Measurements from ENCODE around the gene DNAI1.
"Not testable (repeated sequence)": the region's sequence is repeated elsewhere in the genome, so short reads cannot be mapped to it uniquely, and the experiment has no call there.

Gene DNAI1

DNA sequence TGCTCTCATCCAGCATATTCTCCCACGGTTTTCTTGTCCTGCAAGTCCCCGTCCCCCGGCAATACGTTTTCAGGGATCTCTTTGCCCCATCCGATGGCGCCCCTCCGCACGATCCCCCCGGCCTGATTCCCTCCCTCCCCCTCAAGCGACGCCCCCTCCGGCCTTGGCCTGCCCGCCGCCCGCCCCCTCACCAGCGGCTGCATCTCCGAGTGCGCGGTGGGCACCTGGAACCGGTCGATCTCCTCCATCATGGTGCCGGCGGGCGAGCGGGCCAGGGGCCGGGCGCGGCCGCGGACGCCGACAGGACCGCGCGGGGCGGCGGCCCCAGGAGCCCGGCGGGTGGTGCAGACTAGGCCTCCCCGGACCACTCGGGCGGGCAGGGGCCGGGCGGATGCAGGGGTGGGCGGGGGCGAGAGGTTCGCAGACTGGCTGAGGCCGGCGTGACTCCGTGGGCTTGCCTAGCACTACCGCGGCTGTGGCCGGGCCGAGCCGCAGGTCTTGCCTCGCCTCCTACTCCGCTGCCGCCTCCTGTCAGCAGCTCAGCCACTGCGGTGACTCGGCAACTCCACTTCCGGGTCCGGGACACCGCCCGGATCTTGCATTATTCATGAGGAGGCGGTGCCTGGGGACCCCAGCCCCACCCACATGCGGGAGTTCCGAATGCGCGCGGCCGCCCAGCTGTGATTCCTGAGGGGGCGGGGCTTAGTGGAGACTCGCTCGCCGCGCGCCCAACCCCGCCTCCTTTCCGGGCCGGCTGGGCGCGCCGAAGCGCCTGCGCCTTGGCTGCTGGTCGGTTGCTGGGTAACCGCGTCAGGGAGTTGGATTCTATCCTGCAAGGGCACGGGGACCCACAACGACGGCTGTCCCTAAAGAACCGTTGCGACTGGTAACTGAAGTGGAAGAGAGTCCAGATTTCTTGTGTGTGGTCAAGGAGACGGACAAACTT, at the start of gene DNAI1, which contains the start of gene FAM219A:
DNAI1 (plus strand) TSS at position 793 of the 946 bp plus-strand sequence. CDS start 201 bp downstream, outside the sequence.
FAM219A (minus strand) TSS at position 558 of the 946 bp plus-strand sequence; CDS start at position 251, 307 bp downstream.
- peak; percentile 97 for DNase-seq

DNA sequence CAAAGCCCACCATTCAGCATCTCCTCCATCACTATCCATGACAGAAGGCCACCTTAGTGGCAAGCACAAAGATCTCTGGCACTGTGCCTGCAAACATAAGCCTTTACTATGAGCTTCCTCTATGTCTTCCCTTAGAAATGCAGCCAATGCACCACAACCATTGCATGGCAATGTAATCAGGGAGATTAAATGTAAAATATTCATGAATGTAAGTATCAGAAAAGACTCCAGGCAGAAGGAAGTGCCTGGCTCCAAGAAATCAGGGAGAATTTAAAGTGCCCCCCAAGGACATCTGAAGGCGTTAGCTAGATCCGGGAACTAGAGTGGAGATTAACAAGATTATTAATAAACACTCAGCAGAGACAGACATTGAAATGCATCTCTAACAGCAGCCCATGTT, 49.5 kb upstream of the DNAI1 start:
- DNase-seq: no peak

DNA sequence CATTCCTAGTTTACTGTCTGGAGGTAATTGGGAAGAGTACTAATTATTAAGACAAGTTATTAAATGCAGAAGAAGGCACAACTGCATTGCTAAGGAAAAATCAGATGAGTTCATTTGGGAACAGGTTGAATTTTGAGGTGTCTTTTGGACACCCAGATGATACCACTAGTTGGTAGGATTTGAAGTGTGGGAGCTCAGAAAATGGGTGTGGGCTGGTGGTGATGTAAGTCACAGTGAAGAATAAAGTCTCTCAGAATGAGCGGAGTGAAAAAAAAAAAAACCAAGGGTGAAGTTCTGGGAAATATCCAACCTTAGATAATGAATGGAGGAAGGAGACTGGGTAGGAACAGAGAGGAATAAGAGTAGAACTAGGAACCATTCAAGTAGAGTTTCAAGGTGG, 46.3 kb upstream of the DNAI1 start:
- no peak for DNase-seq

DNA sequence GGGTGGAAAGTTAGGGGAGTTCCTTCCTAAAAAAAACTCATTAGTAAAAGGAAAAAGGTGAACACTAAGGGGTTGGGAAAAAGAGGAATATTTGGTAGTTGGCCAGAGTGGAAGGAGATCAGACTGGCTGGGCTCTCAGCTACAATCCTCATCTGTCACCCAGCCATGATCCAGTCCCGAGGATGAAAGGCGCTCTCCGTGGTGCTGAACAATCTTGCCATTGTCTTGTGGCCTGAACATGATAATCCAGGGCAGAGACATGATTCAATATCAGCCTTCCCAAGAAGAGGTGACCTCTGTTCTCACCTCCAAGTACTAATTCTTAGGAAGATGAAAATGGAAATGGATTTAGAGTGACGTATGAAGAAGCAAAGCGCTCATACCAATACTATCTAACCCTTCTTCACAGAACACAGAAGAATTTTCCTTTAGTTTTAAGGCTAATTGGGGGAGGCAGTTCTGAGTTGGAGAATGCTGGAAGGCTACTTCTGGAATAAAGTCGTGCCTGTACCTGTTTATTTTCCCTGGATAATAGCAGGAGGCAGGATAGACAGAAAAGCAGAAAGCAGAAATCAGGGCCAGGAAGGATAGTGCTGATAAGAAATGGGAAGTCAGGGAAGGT, 45.3 kb upstream of the DNAI1 start:
- no peak for DNase-seq

DNA sequence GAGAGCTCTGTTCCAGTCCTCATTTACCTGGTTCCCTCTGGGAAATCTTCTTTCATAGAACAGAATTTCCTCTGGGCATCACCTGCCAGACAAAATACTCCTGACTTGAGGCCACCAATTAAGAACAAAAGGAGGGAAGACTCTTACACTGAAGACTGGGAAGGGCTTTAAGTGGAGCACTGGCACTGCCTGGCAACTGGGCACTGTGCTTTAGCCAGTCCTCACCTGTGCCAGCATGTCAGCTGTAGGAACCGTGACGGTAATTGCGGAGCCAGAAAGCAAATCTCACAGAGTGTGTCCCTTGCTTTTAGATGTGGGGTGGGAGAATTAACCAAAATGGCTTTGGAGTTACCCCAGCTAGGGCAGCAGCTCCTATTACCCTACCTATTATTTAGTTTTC, 40.9 kb upstream of the DNAI1 start:
- DNase-seq: no peak

DNA sequence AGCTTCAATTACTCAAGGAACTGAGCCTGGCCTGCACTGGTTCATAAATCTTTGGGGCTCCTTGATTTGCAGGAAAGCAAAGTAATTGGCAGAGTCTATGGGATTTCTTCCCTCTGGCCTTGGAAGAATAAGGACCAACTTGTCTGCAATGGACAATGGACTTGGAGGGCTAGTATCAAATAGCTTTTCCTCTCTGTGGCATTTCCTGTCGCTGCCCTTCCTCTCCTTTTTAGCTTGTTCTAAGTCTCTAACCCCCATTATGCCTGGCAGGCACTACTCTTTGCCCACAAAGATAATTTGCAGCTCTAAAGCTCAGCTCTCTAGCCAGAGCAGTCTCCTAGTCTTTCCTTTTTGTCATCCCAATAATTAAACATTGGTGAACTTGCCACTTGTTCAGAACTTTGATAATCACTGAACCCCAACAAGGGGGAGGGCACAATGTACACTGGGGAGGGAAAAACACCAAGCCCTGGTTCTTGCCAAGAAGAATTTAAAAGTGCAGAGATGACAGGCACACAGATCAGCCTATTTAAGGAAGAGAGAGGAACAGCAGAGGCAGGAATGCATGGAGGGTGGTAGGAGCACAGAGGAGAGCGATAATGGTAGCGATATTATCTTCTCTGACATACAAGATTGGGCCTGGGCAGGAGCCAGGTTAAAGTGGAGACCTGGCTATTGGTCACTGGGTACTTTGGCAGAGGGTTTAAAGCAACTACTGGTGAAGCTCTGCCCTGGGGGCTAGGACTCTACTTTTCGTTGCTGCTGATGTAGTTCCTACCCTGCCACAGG, 38.7 kb upstream of the DNAI1 start:
- DNase-seq: no peak

DNA sequence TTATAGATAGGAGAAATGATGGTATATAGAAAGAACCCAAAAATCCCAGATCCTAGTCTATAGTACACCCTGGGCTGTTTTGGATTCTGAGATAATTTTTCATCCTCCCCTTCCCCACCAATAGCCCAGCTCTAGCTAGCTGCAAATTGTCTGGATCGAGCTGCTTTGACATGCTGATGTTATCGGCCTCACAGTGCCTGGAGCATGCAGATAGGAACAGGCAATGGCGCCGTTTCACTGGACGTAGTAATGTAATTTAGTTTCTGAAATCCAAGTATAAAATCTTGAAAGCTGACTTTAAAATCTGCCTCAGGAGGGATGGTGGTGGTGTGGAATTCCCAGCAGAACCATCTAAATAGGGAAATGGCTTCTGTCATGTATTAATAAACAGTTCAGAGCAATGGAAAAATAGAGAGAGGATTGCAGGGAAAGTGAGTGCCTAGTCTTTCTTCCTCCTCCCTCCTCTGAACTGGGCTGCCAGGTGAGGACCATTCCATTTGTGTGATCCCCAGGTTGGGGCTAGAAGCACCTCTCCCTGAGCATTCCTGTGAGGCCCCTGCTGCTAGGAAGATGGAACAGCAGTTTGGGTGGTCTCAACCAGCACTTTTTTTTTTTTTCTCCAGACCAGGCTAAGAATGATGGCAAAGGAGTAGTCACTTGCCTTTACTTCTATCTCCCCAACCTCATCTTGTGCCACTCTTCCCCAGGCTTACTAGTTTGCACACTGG, 32.1 kb upstream of the DNAI1 start:
- DNase-seq: no peak

DNA sequence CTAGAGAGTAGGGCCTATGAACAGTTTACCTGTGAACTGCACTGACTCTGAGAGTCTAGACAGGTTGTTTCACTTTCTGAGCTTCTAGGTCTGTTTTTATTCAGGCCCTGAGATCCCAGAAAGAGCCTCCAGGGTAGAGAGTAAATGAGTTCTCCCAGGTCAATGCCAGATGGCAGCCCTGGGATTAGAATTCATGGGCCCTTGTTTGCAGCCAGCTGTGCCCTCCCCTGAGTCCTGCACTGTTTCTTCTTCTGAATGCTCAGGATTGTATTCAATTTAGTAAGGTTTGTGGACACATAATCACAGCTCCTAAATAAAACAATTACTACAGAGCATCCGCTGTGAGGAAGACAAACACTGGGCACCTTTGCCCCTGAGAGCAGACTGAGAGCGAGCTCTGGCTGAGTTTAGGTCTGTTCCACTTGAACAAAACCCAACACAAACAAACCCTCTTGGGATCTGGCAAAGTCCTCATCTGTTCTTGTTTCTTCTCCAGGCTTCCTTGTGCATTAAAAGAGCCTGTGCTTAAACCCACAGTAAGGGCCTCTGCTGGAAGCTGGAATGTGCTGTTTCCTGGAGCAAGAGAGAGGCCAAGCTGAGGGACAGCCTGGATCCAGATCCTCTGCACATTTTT, 30.2 kb upstream of the DNAI1 start:
- peak; percentile 34 for DNase-seq

DNA sequence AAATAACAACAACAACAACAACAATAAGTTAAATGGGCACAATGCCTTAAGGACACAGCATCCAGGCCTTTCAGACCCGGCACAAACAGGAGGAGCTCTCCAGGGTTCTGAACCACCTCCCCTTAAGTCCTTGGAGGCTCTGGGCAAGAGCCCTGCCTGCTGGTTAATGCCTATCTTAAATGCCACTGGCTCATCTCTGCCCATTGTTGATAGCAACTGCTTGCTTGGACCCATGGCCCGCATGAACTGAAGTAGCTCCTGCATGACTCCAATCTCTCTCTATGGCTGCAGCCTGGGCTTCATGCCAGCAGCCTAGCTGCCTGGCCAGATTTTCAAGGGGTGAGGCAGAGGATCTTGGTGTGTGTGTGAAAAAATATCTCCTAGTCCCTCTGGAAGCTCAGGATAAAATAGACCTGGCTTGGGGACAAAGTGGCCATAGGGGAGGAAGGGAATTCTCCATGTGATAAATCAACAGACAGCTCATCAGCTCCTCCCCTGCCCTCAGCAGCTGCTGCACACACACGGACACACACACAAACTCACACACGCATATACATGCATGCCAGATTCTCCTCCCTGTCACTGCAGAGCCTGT, 27.7 kb upstream of the DNAI1 start:
- DNase-seq: peak; percentile 79

DNA sequence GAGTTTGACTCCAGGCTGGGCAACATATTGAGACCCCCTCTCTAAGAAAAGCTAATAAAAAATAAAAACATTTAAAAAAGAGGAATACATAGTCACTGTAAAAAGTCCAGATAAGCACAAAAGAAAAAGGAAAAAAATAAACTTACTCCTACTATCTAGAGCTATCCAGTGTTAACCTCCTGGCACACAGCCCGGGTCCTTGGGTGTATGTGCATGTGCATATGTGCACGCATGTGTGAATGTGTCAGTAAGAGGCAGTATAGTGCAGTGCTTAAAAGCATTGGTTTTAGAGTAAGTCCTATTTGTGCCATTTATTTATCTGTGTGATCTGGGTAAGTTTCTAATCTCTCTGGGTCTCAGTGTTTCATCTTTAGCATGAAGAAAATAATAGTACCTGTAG, 26.9 kb upstream of the DNAI1 start:
- DNase-seq: peak; percentile 41

DNA sequence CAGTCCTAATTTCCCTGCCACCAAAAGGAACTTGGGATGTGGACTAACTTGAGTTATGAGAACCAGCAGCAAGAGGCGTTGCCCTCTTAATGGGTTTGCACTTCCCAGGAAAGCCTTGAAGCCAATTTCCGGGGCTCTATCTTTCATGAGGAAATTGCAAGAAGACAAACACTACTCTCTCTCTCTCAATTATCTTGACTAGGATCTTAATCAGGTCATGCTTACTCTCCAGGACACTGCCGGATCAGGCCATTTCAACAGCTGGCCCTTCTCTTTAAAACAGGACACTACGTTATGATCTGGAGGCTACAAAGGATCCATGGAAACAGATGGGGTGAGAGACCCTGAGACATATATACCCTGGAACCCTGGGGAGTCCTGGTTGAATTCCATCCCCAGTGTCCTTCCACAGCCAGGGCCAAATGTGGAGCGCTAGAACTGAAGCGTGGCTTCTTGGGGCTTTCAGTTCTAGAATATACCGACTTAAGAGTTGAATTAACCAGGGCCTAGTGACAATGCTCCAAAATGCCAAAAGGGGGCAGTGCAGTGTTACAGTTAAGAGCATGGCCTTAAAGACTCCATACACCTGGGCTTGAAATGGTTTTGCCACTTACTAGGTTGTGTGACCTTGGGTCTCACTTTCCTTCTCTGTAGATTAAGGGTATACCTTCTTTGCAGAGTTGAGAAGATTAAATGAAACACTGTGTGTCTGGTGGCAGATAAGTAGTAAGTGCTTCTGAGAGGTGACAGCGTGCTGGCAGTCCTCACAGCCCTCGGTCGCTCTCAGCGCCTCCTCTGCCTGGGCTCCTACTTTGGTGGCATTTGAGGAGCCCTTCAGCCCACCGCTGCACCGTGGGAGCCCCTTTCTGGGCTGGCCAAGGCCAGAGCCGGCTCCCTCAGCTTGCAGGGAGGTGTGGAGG, 21.3 kb upstream of the DNAI1 start:
- peak; percentile 90 for DNase-seq

DNA sequence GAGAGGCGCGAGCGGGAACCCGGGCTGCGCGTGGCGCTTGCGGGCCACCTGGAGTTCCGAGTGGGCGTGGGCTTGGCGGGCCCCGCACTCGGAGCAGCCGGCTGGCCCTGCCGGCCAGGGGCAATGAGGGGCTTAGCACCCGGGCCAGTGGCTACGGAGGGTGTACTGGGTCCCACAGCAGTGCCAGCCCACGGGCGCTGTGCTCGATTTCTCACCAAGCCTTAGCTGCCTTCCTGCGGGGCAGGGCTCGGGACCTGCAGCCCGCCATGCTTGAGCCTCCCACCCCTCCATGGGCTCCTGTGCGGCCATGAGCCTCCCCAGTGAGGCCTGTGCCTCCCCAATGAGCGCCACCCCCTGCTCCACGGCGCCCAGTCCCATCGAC, 20.7 kb upstream of the DNAI1 start:
- DNase-seq: not testable (repeated sequence)

DNA sequence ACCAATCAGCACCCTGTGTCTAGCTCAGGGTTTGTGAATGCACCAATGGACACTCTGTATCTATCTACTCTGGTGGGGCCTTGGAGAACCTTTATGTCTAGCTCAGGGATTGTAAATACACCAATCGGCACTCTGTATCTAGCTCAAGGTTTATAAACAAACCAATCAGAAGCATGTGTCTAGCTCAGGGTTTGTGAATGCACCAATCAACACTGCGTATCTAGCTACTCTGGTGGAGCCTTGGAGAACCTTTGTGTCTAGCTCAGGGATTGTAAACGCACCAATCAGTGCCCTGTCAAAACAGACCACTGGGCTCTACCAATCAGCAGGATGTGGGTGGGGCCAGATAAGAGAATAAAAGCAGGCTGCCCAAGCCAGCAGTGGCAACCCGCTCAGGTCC, 20.1 kb upstream of the DNAI1 start:
- not testable (repeated sequence) for DNase-seq

DNA sequence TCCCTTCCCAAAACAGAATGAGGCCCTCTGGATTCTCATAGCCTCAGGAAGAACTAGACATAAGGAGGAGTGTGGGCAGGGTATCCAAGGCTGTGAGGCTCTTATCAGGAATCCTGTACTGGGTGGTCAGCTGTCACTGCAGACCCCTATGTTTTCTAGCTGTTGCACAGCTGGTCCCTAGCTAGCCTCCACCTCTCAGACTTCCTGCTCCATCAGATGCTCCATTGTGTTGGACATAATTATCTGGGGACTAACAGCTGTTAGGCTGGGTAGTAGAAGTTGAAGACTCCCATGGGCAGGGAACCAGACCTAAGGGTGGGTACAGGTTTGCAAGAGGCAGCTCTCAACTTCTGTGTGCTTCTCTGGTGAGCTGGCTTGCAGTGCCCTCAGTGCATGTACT, 18.6 kb upstream of the DNAI1 start:
- DNase-seq: no peak

DNA sequence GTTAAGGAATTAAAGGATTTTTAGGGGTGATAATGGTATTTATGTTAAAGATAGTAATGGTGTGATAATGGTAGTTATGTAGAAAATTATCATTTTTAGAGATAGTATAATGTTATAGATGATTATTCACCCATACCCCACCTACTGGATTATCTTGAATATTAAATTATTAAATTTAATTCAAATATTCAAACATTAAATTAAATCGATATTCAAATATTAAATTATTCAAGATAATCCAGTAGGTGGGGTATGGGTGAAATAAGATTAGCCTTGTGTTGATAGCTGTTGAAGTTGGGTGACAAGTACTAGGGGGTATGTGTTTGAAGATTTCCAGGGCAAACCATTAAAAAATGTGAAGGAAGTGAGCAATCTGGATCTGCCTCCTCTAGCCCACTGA, 15.8 kb upstream of the DNAI1 start:
- no peak for DNase-seq

DNA sequence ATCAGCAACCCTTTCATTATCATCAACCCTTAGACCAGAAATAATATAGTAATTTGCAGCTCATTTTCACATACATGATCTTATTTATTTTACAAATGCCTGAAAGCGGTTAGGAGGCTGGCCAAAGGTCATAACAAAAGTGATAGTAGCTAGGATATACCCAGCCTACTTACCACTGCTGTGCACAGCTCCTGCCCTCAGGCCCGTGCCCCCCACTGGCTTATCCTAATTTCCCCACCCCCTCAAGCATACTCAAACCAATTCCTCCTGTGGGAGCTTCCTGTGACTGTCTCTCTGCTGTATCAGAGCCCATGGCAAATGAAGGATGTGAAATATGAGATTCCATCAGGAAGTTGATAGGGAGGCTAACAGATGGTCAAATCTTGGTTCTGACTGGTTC, 15.1 kb upstream of the DNAI1 start:
- no peak for DNase-seq

DNA sequence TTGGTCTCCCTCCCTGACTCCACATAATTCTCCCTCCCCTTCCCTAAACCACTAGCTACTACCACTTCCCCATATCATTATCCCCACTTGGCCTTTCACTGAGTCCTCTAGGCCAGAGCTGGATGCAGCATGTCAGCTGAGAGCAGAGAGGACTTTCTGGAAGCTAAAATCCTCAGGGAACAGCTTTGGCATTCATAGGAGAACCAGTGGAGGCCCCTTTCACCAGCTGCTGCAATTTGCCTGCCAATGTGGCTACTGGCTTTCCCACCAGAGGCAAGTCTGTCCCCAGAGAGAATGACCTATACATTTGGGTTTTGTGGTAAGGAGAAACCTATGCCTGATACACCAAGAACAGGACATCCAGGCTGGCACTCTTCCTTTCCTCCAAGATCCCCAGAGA, 14.6 kb upstream of the DNAI1 start:
- DNase-seq: no peak

DNA sequence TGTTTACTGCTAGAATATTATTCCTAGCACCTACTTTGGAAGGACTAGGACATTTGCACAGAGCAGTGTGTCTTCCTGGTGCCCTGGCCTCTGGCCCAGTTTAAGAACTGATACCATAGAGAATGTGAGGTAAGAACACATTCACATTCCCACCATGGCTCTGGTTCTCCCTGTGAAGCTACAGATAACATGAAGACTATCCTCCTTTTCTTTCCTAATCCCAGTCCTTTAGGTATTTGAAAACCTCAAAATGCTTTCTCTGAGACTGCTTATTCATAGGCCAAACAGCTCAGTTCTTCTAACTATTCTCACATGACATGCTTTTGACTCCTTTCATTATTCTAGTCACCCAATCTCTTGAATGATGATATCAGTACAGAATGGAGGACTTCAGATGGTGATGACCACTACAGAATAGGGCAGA, 12.1 kb upstream of the DNAI1 start:
- DNase-seq: no peak

DNA sequence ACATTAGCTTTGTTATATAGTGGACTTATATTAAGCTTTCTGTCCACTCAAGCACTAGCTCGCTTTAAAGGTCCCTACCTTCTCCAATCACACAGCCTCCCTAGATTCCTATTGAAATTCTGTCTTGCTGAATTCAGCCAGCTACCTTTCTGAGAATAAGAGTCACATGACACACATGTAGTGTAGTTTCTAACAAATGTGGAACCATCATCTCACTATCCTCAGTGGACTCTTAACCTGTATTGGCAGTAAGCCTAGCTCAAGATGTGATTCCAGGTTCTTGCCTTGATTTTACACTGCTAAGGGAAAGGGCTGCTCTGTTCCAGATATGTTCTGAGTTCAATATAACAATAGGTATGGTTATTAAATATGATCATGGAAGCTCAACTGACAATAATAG, 11.7 kb upstream of the DNAI1 start:
- no peak for DNase-seq

DNA sequence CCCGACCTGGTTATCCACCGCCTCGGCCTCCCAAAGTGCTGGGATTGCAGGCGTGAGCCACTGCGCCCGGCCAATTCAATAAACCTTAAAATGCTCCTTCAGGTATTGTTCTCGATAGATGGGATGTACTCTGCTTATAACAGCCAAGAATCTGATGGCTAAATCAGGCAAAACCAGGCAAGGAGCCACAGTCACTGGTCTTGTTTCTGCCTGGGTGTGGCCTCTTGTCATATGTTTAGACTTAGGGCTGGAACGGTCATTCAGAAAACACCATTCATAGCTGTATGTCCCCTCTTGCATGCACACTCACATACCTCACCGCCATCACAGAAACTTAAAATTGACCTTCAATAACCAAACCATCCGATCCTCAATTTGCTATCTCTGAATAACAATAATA, 8.0 kb upstream of the DNAI1 start:
- DNase-seq: no peak

DNA sequence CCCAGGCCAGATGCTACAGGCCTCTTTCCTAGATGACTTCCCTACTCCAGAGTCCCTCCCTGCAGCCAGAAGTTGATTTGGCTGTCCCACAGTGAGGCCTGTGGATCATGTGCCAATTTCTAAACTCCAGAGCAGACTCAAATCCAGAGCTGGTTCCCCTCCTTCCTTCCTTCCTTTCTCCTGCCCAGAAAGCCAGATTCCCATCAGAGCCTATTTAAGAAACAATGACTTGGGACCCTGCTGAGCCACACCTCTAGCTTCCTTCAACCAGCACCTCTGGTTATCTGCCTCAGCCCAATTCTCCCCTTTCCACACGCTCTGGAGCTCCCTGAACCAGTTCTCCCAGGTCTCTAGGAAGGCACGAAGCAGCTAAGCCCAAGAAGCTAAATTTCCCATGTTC, 7.5 kb upstream of the DNAI1 start:
- no peak for DNase-seq
